H9 (cell line): ENCODE measurements around the gene IL25. TPM values are rescaled to one million over a fixed set of nuclear protein-coding genes. Genes with fewer than 3 reads are reported as not detected.
A peak's percentile ranks its signal among the peaks of the same experiment; 100 is the strongest.

Experiments used
- DNase-seq: peaks from one replicate; pipeline ENCODE4 v3.0.0-alpha.2; 2017
- H2AFZ ChIP-seq: one replicate; pipeline ENCODE4 v1.6.1; 2013; ENCODE audit warnings: mild to moderate bottlenecking, low read length, control low read depth, moderate library complexity
- H2AK5ac ChIP-seq: 2 replicates; pipeline ENCODE4 v1.6.1; 2013; ENCODE audit warnings: low read length, control low read depth, mixed read lengths; ENCODE audit not compliant: insufficient read length
- H2BK120ac ChIP-seq: one replicate; pipeline ENCODE4 v1.6.1; 2013; ENCODE audit warnings: low read depth, mild to moderate bottlenecking, low read length, control low read depth, inconsistent platforms; ENCODE audit not compliant: poor library complexity, severe bottlenecking
- H2BK12ac ChIP-seq: 2 replicates; pipeline ENCODE4 v1.6.1; 2013; ENCODE audit warnings: low read length, control low read depth, mixed read lengths, low read depth; ENCODE audit not compliant: insufficient read length
- H2BK15ac ChIP-seq: 2 replicates; pipeline ENCODE4 v1.6.1; 2013; ENCODE audit warnings: low read depth, low read length, control low read depth
- H2BK20ac ChIP-seq: one replicate; pipeline ENCODE4 v1.6.1; 2013; ENCODE audit warnings: low read depth, mild to moderate bottlenecking, low read length, control low read depth, inconsistent platforms; ENCODE audit not compliant: poor library complexity, severe bottlenecking
- H2BK5ac ChIP-seq: 2 replicates; pipeline ENCODE4 v1.6.1; 2013; ENCODE audit warnings: low read length, control low read depth, mixed read lengths; ENCODE audit not compliant: insufficient read length
- H3K14ac ChIP-seq: 2 replicates; pipeline ENCODE4 v1.6.1; 2013; ENCODE audit warnings: low read length, control low read depth; ENCODE audit not compliant: insufficient read depth
- H3K18ac ChIP-seq: 2 replicates; pipeline ENCODE4 v1.6.1; 2013; ENCODE audit warnings: low read depth, mild to moderate bottlenecking, mixed read lengths, low read length, control low read depth; ENCODE audit not compliant: insufficient read length
- H3K23ac ChIP-seq: 2 replicates; pipeline ENCODE4 v1.6.1; 2013; ENCODE audit warnings: low read length, control low read depth, mixed read lengths, low read depth; ENCODE audit not compliant: insufficient read length
- H3K23me2 ChIP-seq: 2 replicates; pipeline ENCODE4 v1.6.1; 2013; ENCODE audit warnings: low read depth, mild to moderate bottlenecking, mixed read lengths, low read length, control low read depth; ENCODE audit not compliant: insufficient read length, poor library complexity, severe bottlenecking
- H3K27ac ChIP-seq: 2 replicates; pipeline ENCODE4 v1.5.1; 2013; ENCODE audit warnings: low read length, control low read depth, mixed read lengths, low read depth; ENCODE audit not compliant: insufficient read length
- H3K27me3 ChIP-seq: 2 replicates; pipeline ENCODE4 v1.6.1; 2013; ENCODE audit warnings: low read length, control low read depth, inconsistent platforms; ENCODE audit not compliant: insufficient read depth
- H3K4ac ChIP-seq: 2 replicates; pipeline ENCODE4 v1.6.1; 2013; ENCODE audit warnings: low read depth, mild to moderate bottlenecking, control low read depth, inconsistent platforms, low read length, moderate library complexity
- H3K4me1 ChIP-seq: 2 replicates; pipeline ENCODE4 v1.6.1; 2013; ENCODE audit warnings: low read length, control low read depth, inconsistent platforms; ENCODE audit not compliant: insufficient read depth
- H3K4me2 ChIP-seq: 2 replicates; pipeline ENCODE4 v1.6.1; 2013; ENCODE audit warnings: low read length, control low read depth, mixed read lengths; ENCODE audit not compliant: insufficient read length, insufficient read depth
- H3K56ac ChIP-seq: 2 replicates; pipeline ENCODE4 v1.6.1; 2013; ENCODE audit warnings: low read depth, mild to moderate bottlenecking, mixed read lengths, low read length, control low read depth; ENCODE audit not compliant: insufficient read length
- H3K79me1 ChIP-seq: 2 replicates; pipeline ENCODE4 v1.6.1; 2013; ENCODE audit warnings: low read depth, mild to moderate bottlenecking, moderate library complexity, low read length, control low read depth, inconsistent platforms; ENCODE audit not compliant: insufficient read depth, poor library complexity, severe bottlenecking
- H3K79me2 ChIP-seq: 2 replicates; pipeline ENCODE4 v1.6.1; 2013; ENCODE audit warnings: low read length, control low read depth, inconsistent platforms; ENCODE audit not compliant: insufficient read depth
- H3K9ac ChIP-seq: 2 replicates; pipeline ENCODE4 v1.6.1; 2013; ENCODE audit warnings: low read length, control low read depth, mixed read lengths; ENCODE audit not compliant: insufficient read length; ENCODE audit errors: extremely low read depth
- H3K9me3 ChIP-seq: one replicate; pipeline ENCODE4 v1.6.1; 2013; ENCODE audit warnings: low read depth, low read length, inconsistent platforms; ENCODE audit not compliant: control insufficient read depth
- H3T11ph ChIP-seq: one replicate; pipeline ENCODE4 v1.6.1; 2013; ENCODE audit warnings: mild to moderate bottlenecking, low read length, control low read depth, inconsistent platforms
- H4K20me1 ChIP-seq: one replicate; pipeline ENCODE4 v1.6.1; 2013; ENCODE audit not compliant: control insufficient read depth, insufficient read length, insufficient read depth
- H4K5ac ChIP-seq: 2 replicates; pipeline ENCODE4 v1.6.1; 2013; ENCODE audit warnings: low read depth, mild to moderate bottlenecking, mixed read lengths, low read length, control low read depth; ENCODE audit not compliant: insufficient read length
- H4K8ac ChIP-seq: replicated peaks from 2 replicates; pipeline ENCODE4 v1.6.1; 2013; ENCODE audit warnings: low read length, control low read depth, mixed read lengths, low read depth; ENCODE audit not compliant: insufficient read length
- H4K91ac ChIP-seq: 2 replicates; pipeline ENCODE4 v1.6.1; 2013; ENCODE audit warnings: low read depth, mild to moderate bottlenecking, moderate library complexity, mixed read lengths, low read length, control low read depth; ENCODE audit not compliant: insufficient read length
- H3K27ac Mint-ChIP-seq, 3 experiments: 2 replicates in 2 of 3; 3 replicates in 1 of 3; pipeline ENCODE4 v1.8.0; 2020 to 2021; ENCODE audit warnings: mixed read lengths in 3 of 3, mild to moderate bottlenecking in 1 of 3, moderate library complexity in 1 of 3
- H3K27me3 Mint-ChIP-seq: 2 replicates; pipeline ENCODE4 v1.8.0; 2021; ENCODE audit warnings: low read depth, mild to moderate bottlenecking, moderate library complexity, mixed read lengths
- H3K36me3 Mint-ChIP-seq, 3 experiments: 2 replicates in 2 of 3; 3 replicates in 1 of 3; pipeline ENCODE4 v1.8.0; 2020 to 2021; ENCODE audit warnings: low read depth in 3 of 3, mixed read lengths in 3 of 3; ENCODE audit not compliant: insufficient read depth in 1 of 3
- H3K4me1 Mint-ChIP-seq, 2 experiments: 2 replicates each; pipeline ENCODE4 v1.8.0; 2020; ENCODE audit warnings: mixed read lengths in 2 of 2
- H3K4me3 Mint-ChIP-seq, 2 experiments: 2 replicates in 1 of 2; 3 replicates in 1 of 2; pipeline ENCODE4 v1.8.0; 2020 to 2021; ENCODE audit warnings: mild to moderate bottlenecking in 2 of 2, mixed read lengths in 2 of 2, moderate library complexity in 1 of 2
- H3K9me3 Mint-ChIP-seq, 2 experiments: 2 replicates in 1 of 2; 3 replicates in 1 of 2; pipeline ENCODE4 v1.8.0; 2020; ENCODE audit warnings: mild to moderate bottlenecking in 2 of 2, mixed read lengths in 2 of 2, moderate library complexity in 1 of 2
- CTCF ChIP-seq: fragments of 200-600 bp; sonication (generic); conservative IDR thresholded peaks from 3 replicates; pipeline ENCODE4 v1.8.0; 2021; ENCODE audit warnings: antibody characterized with exemption, mild to moderate bottlenecking
- WGBS: extraction: QIAGEN DNeasy Blood & Tissue Kit; methylation state at CpG from one replicate; pipeline ENCODE4 v1.1.7; 2013; ENCODE audit warnings: missing lambda C conversion rate, low lambda C conversion rate, mixed read lengths; ENCODE audit not compliant: insufficient read length; ENCODE audit errors: extremely low coverage; 5-methylcytosine and 5-hydroxymethylcytosine counted together
- total RNA-seq: library from RNA; stranded (reverse); gene quantifications from 2 replicates; pipeline ENCODE4 v1.2.1, GENCODE V29; 2021

Gene IL25
- total RNA-seq, 1 experiment from 2014 or later = not detected

- H3K9me3 Mint-ChIP-seq = peaks cover 0 to 3% of the 10 kb centered on the region in 2 experiments; a peak in 2 of 5 replicates
- Histone ChIP-seq H3K14ac (no peak overlapping the region), H3K27ac (no peak overlapping the region), H2BK12ac (no peak overlapping the region), H3K27me3 (no peaks in the 10 kb centered on the region), H3K79me1 (no peaks in the 10 kb centered on the region), H3K4ac (no peak overlapping the region), H3K23ac (no peak overlapping the region), H2BK20ac (no peak overlapping the region), H3T11ph (no peak overlapping the region), H2AK5ac (no peak overlapping the region), H4K20me1 (no peaks in the 10 kb centered on the region), H3K56ac (no peak overlapping the region), H2BK120ac (no peak overlapping the region), H3K9ac (no peak overlapping the region), H3K23me2 (no peaks in the 10 kb centered on the region), H3K4me2 (no peak overlapping the region), H3K4me1 (no peaks in the 10 kb centered on the region), H2AFZ (no peak overlapping the region), H3K79me2 (no peaks in the 10 kb centered on the region), H2BK5ac (no peak overlapping the region), H4K8ac (no peak overlapping the region), H3K9me3 (no peaks in the 10 kb centered on the region), H4K5ac (no peak overlapping the region), H3K18ac (no peak overlapping the region), H2BK15ac (no peak overlapping the region), H4K91ac (no peak overlapping the region)
- no peak for TF ChIP-seq CTCF
- peak overlapping the region in 1 of 3 experiments; percentile 87; a peak in 1 of 7 replicates for H3K27ac Mint-ChIP-seq
- WGBS = no CpG with 5 or more reads among the region's 16 CpGs
- no peak for DNase-seq
- H3K27me3 Mint-ChIP-seq = peaks cover 36% of the 10 kb centered on the region
- peaks cover 6 to 13% of the 10 kb centered on the region in 2 experiments; a peak in 3 of 4 replicates for H3K4me1 Mint-ChIP-seq
- H3K36me3 Mint-ChIP-seq = no peaks in the 10 kb centered on the region
- no peak overlapping the region for H3K4me3 Mint-ChIP-seq
Observed at GRCh38 chr14:23413681-23414080, 41.1 kb downstream of the IL25 start.
